Stimulated activated CD4-positive, alpha-beta T cell treated with anti-CD3 and anti-CD28 coated beads, Interleukin-12 subunit alpha, Interleukin-12 subunit beta, amount 100 ng/mL, for 4 hours (primary cell): ENCODE data around the gene C1orf105.
"Not testable (repeated sequence)": the region's sequence is repeated elsewhere in the genome, so short reads cannot be mapped to it uniquely, and the experiment has no call there.

Experiments
- DNase-seq: peaks from one replicate; pipeline ENCODE4 v3.0.0-alpha.2; 2020

The C1orf105 gene, protein sequence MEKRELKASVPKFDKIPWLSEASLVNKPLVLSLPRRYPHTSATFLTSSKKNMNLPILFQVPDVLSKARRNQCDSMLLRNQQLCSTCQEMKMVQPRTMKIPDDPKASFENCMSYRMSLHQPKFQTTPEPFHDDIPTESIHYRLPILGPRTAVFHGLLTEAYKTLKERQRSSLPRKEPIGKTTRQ

DNA sequence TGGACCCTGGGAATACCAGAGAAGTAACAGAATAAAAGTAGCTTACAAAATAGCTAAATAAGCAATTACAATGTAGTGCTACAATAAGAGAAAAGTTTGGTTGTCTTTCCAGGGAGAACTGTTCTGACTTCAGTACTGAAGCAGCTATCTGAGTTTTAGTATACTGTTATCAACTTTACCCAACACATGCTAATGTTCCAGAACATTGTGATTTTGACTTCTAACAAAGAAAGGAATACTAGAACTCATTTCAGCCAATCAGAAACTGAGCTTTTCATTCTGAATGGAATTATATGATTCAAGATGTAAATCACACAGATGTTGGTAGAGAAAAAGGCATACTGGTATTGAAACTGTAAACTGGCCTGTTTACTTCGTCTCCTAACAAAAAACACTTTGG lies at the start of gene C1orf105:
TSS of gene C1orf105 (plus strand) at position 301 of the 400 bp plus-strand sequence. CDS start 201 bp downstream, outside the sequence.
- DNase-seq = no peak

DNA sequence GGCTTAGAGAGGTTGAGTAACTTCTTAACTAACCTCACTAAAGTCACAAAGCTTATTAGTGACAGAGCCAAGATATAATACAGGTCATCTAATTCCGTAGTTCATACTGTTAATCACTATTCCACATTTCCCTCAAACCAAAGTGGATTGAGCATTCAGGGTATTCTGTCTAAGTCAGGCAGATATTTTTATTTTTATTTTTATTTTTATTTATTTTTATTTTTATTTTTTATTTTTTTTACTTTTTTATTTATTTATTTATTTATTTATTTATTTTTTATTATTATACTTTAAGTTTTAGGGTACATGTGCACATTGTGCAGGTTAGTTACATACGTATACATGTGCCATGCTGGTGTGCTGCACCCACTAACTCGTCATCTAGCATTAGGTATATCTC lies 48.8 kb upstream of the C1orf105 start:
- not testable (repeated sequence) for DNase-seq

DNA sequence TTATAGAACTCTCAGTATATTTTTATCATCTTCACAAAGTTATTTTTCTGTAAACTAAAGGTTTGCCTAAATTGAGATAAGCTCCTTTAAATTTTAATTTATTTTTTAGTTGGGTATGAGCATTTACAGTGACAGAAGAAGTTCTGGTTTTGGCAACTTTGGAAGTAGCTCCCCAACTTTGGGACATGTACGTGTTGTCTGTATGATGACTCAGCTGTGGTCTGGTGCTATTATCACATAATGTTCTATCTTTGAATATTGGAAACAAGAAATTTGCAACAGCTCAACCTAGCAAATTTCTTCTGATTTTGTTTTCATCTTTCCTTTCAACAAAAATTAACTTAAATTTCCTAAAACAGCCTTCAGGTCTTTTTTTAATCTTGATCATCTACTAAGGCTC lies 46.6 kb upstream of the C1orf105 start:
- no peak for DNase-seq

DNA sequence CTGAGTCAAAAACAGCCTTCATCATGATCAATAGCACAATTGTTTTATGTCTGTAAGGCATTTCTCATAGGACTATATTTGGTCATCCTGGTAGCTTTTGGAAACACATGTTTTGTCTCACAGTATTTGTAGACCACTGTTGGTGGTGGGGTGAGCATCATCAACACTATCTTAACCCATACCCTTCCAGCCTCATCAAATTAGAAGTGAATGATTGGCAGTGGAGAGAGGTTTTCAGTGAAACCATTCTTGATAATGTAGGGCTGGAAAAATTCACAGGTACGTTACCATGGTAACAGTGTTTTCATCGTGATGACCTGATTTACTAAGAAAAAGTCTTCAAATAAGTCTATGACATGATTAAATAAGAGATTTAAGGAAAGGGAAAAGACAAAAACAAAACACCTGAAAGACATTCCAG lies 45.3 kb upstream of the C1orf105 start:
- no peak for DNase-seq

DNA sequence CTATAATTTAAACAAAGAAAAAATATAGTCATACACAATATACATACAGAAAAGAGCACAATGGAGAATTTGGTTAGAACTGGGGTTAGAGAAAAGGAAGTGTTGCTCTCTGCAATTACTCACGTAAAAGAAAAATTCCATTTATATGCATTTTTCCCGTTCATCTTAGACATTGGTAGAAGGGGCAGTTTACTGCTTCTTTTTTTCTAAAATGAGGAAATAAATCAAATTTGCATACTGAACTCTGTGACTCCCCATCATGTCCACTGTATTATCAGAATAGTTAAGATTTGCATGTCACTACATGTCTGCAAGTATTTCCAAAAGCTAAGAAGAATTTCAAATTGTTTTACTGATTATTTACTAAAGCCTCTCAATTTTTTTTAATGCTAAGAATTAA lies 44.1 kb upstream of the C1orf105 start:
- no peak for DNase-seq

DNA sequence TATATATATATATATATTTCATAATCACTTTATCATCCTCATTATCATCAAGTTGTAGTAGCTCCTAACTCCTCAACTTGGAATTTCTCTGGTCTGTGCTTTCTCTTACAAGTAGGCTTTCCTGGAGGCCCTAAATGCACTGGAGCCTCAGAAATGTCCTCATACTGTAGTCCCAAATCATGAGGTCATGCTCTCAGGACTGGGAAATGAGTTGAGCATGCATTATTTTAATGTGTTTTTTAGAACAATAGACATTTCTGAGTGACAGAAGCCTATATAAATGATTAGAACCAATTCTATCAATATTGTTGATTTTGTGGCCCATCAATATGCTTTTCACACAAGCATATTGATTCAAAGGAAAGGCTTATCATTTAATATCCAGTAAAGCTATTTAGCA lies 42.9 kb upstream of the C1orf105 start:
- DNase-seq = no peak

DNA sequence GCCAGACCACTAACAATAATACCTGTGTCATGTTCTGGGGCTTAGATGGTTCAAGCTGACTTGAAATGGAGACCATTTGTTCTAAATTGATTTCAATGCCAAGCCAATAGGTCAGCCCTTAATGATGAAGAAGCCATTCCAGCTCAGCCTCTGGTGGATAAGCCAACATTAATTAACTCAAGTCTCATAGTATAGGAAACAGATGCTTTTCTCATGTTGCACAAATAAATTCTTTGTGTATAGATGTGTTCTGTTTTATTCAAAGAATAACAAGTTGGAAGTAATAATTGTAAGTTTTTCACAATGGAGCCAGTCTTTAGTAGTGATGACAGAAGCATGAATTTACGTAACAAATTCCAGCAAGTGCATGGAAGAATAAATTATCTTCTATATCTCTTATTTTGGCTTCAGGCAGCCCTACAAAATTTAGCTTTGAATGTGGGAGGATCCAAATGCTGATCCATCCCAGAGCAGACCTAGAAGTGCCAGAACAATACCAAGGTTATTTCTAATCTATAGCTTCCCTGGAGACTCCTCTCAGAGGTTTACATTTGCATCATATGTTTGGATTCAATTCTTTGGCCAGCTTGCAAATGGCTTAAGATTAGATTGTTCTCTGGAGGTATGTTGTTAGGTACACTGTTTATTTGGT lies 42.2 kb upstream of the C1orf105 start:
- DNase-seq = no peak

DNA sequence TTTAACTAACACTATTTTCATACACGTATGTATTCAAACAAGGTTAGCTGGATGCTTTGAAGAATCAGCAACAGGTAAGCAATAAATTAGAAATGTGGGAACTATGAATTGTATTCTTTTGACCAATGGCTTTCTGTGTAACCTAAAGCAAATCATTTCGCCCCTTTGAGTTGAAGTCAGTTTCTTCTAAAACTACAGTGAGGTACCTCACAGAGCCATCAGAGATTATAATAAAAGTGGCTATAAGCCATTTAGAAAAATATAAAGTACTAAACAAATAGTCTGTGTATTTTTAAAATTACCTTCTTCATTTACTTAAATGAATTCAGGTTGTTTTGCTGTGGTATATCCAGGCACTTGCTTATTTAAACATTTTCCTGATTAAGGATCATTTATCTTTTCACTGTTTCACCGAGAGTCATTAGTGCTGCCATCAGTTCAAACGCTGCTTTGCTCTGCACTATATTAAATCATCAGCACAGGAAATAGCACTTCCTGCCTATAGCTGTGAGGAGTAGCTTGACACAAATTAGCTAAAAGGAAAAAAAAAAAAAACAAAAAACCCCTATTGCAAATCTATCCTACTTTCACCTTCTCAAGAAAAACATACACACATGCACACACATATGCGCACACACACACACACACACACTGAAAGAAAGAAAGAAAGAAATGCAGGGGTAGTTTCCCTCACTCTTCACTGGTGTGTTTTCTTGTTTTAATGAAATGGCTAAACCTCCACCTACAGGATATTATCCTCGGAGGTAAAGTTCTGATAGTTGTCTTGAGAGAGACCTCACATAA lies 39.8 kb upstream of the C1orf105 start:
- no peak for DNase-seq

DNA sequence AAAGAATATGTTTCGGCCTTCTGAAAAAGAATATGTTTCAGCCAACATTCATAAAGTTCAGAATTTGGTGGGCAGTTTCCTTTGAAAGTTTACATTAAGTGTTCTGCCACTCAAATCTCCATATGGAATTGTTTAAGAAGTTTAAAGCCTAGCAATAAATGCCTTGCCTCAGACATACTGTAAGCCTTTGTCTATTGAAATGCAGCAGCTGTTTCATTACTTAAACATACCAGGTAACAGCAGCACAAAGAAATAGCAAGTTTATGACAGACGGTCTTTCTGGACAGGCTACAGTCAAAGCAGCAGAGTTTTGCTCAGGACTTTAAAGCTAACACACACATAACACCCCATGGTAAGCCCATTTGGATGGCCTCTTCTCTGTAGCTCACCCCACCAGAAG lies 38.5 kb upstream of the C1orf105 start:
- no peak for DNase-seq

DNA sequence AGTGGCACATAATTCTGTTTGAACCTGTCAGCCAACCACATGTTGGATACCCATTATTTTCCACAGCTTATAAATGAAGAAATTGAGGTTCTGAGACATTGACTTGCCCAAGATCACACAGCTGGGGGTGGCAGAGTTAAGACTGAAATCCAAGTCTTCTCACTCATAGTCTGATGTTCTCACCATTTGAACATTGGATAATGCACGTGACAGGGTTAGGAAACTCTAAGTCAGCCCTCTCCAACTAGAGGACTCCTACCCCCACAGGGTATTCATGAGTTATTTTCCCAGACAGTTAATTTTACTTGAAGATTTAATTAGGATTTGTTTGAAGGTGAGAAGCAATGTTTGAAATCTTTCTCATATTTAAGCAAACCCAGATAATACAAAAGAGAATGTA lies 38.1 kb upstream of the C1orf105 start:
- DNase-seq = no peak

DNA sequence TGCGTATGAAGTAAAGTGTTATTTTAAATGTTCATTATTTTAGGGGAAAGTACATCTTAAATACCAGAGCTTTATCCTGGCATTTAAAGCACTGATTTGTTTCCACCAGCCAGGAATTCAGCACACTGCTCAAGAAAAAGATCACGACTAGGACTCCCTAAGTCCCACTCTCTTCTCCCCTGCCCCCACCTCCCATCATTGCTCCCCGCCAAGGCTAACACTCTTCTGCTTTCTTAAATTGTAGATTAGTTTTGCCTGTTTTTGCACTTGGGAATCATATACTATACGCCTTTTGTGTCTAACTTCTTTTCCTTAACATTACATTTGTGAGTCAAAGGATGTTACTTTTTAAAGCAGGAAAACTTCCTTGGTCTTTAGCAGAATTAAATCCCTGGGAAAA lies 37.5 kb upstream of the C1orf105 start:
- DNase-seq = no peak

DNA sequence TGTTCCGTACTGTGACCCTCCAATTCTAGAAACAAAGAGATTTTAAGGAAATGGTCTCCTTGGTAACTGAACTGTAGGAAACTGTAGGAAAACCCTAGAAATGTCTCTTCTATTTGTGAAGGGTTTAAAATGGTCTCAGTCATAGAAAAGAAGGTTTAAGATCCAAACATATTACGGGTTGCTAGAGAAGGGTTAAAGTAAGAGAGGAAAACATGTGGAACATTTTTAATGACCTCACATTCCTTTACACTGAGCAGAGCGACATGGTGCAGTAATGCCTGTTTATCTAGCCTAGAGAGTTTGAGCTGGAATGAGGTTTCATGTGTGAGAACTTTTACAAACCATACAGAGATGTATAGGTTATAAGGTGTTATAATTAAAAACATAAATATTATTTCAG lies 36.9 kb upstream of the C1orf105 start:
- no peak for DNase-seq

DNA sequence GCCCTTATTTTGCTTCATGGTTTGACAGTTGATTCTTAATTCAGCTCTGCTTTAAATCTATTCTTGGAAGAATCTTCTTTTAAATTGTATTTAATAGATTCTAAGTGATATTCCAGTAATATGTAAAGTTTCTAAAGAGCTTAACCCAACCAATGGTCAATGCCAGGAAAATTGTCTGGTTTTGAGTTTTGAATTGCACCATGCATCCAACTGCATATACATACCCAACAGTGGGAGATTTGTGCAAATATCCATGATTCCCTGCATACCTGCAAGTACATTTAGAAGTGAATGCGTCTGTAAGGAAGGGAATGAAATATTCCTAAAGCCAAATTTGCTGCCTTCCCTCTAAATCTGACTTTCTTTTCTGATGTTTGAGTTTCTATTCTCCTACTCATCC lies 35.8 kb upstream of the C1orf105 start:
- DNase-seq = no peak

DNA sequence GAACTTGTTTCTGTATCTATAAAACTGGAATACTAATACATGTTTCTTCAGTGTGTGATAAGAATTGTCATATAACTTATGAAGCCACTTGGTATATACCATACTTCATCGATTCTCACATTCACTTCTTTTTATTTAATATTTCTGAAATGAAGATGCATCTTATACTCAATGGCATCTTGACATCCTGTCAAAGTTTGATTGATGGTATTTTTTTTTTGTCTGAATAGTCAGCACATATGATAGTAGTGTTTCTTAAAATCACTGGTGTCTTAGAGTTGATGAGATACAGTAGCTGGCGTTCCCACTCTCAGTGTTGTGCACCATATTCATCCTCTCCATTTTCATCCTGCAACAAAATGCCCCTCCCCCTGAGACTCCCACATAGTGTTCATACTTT lies 34.4 kb upstream of the C1orf105 start:
- no peak for DNase-seq

DNA sequence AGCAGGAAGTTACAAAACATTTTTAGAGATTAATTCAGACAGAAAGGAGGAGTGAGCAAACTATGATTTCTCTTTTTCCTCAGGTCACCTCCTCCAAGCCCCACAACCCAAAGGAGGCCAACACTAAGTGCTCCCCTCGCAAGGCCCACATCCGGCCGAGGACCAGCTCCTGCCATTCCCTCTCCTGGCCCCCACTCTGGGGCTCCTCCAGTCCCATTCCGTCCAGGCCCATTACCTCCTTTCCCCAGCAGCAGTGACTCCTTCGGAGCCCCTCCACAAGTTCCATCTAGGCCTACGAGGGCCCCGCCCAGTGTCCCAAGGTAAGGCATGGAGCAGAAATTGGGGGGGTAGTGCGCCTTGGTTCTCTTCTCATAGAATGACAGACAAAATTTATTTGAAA lies 32.0 kb upstream of the C1orf105 start:
- no peak for DNase-seq

DNA sequence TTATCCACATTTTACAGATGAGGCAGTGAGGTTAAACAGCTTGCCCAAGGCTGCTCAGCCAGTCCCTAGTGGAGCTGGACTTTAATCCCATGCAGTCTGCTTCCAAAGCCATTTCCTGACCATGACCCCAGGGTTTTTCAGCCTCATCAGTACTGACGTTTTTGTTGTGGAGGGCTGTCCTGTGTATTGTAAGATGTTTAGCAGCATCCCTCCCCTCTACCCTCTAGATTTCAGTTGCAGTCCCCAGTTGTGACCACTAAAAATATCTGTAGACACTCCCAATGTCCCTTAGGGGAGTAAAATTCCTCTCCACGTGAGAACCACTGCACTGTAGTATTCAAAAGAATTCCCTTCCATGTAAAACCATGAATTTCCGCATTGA lies 30.2 kb upstream of the C1orf105 start:
- no peak for DNase-seq

DNA sequence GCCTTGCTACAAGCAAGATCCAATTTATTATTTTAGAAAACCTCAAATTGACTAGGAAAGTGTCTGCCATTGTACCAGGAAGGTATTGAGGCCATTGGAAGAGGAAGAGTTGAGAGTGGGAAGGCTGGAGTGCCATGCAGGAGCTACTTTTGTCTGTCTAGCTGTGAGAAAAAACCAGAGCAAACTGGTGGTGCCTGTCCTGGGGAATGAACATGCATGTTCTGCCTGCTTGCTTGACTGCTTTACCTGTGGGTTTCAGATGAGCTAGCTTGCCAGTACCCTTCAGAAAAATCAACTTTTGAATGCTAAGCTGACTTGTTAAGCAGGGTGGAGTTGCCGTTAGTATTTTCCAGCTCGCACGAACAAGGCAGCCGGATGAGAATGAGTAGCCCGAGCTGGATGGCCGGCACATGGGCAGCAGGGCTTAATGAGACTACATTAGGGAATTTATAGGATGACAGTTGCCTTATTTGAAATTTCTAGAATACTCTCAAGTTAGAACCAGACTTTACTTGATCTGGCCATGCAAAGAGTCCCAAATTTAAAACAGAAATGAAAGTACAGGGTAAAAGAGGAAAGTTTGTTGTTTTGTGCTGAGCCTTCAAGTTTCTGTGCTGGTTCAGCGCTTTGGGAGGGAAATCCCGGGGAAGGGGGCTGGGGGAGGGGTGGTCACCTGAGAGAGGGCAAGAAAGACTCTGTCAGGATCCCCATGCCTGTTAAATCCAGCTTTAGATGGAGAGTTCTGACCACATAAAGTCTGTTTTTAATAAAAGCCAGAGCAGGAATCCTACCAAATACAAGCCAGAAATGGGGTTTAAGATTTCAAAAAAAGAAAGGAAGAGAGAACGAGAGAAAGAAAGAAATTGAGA lies 29.6 kb upstream of the C1orf105 start:
- DNase-seq = no peak

DNA sequence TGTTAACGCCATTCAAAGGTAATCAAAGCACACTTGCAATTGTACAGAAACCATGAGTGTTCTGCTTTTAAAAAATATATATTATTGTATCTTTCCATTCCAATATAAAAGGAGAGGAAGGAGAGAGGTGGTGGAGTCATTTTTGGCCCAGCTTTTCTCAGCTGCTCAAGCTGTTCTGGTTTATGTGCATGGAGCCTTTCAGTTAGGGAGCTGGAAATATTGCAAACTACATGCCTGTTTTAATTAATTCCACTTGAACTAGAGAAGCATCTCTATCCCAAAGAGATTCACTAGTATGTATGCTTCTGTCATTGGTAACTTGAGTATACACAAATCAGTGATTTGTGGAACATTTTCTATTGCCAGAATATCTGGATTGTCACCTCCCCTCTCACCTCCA lies 28.5 kb upstream of the C1orf105 start:
- DNase-seq = no peak

DNA sequence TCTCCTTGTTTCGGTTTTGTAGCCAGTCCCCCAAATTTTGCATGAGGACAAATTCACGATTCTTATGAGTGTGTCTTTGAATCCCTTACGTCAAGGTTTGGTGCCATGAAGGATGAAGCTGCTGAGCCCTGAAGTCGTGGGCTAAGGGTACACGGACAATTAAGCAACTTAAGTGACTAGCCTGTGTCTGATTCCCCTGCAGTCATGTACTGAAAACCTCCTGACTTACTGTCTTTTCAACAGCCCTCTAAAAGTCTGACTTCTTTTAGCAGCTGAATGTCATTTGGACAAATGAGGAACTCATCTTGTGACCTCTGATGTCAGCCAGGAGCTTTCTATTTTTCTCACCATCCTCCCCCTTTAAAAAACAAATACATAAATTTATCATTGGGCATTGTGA lies 27.1 kb upstream of the C1orf105 start:
- DNase-seq = no peak

DNA sequence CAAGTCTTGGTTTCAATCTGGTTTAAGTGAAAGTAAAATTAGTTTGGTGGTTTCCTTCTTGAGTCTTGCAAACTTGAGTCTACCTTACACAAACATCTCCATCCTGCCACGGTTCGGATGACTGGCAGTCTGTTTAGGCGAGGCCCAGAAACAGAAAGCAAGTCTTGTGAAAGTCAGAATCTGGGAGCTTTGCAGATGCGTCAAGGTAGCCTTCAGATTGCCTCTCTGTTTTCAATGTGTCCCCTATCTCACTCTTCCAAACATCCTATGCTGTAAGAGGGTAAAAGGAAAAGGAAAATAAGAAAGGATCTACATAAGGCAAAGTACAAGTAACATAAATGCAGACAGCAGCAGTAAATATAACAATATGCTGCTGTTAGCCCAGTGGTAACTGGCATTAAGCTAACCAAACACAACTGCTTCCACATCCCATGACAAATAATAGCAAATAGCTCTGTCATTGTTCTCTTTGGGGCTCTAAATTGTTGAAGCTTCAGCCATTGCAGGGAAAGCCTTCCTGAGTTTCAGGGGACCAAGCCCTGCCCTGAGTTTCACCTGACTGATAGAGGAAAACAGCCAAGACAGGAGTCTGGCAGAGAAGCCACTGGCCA lies 26.2 kb upstream of the C1orf105 start:
- peak; percentile 43 for DNase-seq

DNA sequence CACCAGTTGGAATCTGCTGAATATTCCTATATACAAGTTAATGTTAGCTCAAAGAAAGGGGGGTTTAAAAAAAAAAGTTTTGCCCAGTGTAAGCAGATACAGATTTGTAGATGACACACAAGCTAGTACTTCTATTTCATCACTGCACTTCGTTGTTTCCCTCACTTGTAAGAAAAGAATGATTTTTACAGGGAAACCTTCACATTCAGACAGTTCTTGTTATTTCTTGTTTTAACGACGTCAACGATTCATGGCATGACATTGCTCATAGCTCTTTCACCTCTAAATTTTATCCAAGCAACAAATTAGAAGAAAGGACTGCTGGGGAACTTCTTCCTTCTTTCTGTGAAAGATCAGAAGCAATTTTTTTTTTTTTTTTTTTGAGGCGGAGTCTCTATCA lies 25.7 kb upstream of the C1orf105 start:
- no peak for DNase-seq

DNA sequence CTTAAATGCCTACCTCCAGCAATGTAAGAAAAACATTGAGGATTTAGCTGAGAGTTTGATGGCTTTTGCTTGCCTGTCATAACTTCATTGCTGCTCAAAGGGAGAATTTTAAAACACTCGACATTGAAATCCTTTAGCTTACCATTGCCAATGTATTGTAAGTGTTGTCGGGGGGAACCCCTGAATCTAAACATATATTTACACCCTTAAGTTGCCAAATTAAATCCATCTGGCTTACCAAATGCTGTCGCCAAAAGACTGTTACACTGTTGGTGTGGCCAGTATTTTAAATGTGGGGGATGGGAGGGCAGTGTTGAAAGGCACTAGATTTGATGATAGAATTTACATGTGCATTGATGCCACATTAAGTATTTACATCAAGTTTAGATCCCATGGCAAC lies 24.9 kb upstream of the C1orf105 start:
- no peak for DNase-seq

DNA sequence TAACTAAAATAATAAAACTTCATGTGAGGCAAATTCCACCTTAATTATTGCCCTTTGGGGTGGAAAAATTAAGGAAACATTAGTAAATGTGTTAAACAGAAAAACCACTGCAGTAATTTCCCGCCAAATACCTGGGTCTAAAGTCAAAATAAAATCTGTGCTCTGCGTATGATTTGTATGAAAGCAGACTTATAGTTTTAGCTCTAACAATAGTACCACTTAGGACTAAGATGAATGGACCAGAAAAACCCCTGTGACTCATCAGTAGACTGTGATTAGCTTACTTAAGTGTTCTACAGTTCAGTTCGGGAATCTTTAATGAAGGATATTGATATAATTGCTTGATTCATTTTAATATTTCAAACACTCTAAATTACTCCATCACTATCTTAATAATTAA lies 23.3 kb upstream of the C1orf105 start:
- DNase-seq = no peak
